LoVo (cell line): Measurements from ENCODE around the gene MVB12A.
A peak's percentile ranks its signal among the peaks of the same experiment; 100 is the strongest.

Experiments
- DNase-seq: peaks from one replicate; pipeline ENCODE4 v3.0.0-alpha.2; 2016; ENCODE audit warnings: low spot score

MVB12A gene

GRCh38 chr19:17404621-17405249 is 15.1 kb upstream of the MVB12A start:
- DNase-seq: no peak

GRCh38 chr19:17405250-17406045 is 14.4 kb upstream of the MVB12A start, which contains the start of gene BST2:
TSS of gene BST2 (minus strand) at chr19:17405630. CDS start at chr19:17405575, 55 bp downstream.
- DNase-seq: peak; percentile 92

- no peak for DNase-seq
These were observed 13.6 kb upstream of the MVB12A start for GRCh38 chr19:17406046-17406886.

- DNase-seq: no peak
These were observed 13.0 kb upstream of the MVB12A start for GRCh38 chr19:17406887-17407196.

- DNase-seq: no peak
These were observed 9.9 kb upstream of the MVB12A start for GRCh38 chr19:17409990-17410389.

- no peak for DNase-seq
These were observed 8.0 kb upstream of the MVB12A start for GRCh38 chr19:17411801-17412200.

GRCh38 chr19:17414097-17414496 is 5.8 kb upstream of the MVB12A start:
- DNase-seq: no peak

- DNase-seq: no peak
These were observed 4.7 kb upstream of the MVB12A start for GRCh38 chr19:17415121-17415520.

GRCh38 chr19:17418710-17419109 is 1.1 kb upstream of the MVB12A start:
- DNase-seq: no peak

- peak; percentile 15 for DNase-seq
These were observed 660 bp upstream of the MVB12A start for GRCh38 chr19:17419154-17419620.

GRCh38 chr19:17420475-17420924 is 653 bp downstream of the MVB12A start:
- no peak for DNase-seq

- no peak for DNase-seq
These were observed 2.1 kb downstream of the MVB12A start for GRCh38 chr19:17421942-17422341.

- no peak for DNase-seq
These were observed 3.8 kb downstream of the MVB12A start for GRCh38 chr19:17423429-17424208.

- DNase-seq: no peak
These were observed 5.0 kb downstream of the MVB12A start for GRCh38 chr19:17424743-17425365.

GRCh38 chr19:17429641-17430113 is 9.8 kb downstream of the MVB12A start:
- no peak for DNase-seq

- no peak for DNase-seq
These were observed 11.6 kb downstream of the MVB12A start for GRCh38 chr19:17431417-17431816.

GRCh38 chr19:17435218-17435617 is 15.4 kb downstream of the MVB12A start:
- no peak for DNase-seq

- DNase-seq: no peak
These were observed 16.4 kb downstream of the MVB12A start for GRCh38 chr19:17436094-17436873.

- DNase-seq: no peak
These were observed 17.0 kb downstream of the MVB12A start for GRCh38 chr19:17436874-17437267.

GRCh38 chr19:17441241-17442021 is 21.6 kb downstream of the MVB12A start:
- no peak for DNase-seq
